Hematopoietic multipotent progenitor cell (in vitro differentiated cells): ENCODE results near the gene FGFR3. TPM values are rescaled to one million over a fixed set of nuclear protein-coding genes. Genes with fewer than 3 reads are reported as not detected.

Experiments used
- DNase-seq, 3 donors: peaks; one replicate each; pipeline ENCODE4 v3.0.0-alpha.2; 2011 to 2015; ENCODE audit warnings: low read depth in 2 of 3, low spot score in 2 of 3
- total RNA-seq: library from RNA; depleted of rRNA; stranded (reverse); fragments of >200 nt; gene quantifications from one replicate; pipeline ENCODE4 v1.2.3, GENCODE V29; 2012

FGFR3 gene
- total RNA-seq, 1 donor = 0.54 TPM

GRCh38 chr4:1756079-1756478, 37.0 kb upstream of the FGFR3 start:
- no peak for DNase-seq

- no peak for DNase-seq
These were observed 36.0 kb upstream of the FGFR3 start for GRCh38 chr4:1756893-1757779.

GRCh38 chr4:1757836-1758235, 35.3 kb upstream of the FGFR3 start:
- DNase-seq = no peak

GRCh38 chr4:1758306-1759121, 34.6 kb upstream of the FGFR3 start:
- no peak for DNase-seq

- no peak for DNase-seq
These were observed 33.8 kb upstream of the FGFR3 start for GRCh38 chr4:1759170-1759817.

- no peak for DNase-seq
These were observed 33.3 kb upstream of the FGFR3 start for GRCh38 chr4:1759818-1760223.

- no peak for DNase-seq
These were observed 32.5 kb upstream of the FGFR3 start for GRCh38 chr4:1760521-1761071.

- DNase-seq = no peak
These were observed 31.9 kb upstream of the FGFR3 start for GRCh38 chr4:1761130-1761689.

- DNase-seq = no peak
These were observed 30.7 kb upstream of the FGFR3 start for GRCh38 chr4:1762264-1763010.

GRCh38 chr4:1763070-1763549, 30.0 kb upstream of the FGFR3 start:
- DNase-seq = no peak

- DNase-seq = peak in 2 of 3 donors; percentile 50 to 69
These were observed 29.5 kb upstream of the FGFR3 start for GRCh38 chr4:1763550-1764080.

- no peak for DNase-seq
These were observed 28.4 kb upstream of the FGFR3 start for GRCh38 chr4:1764670-1765069.

GRCh38 chr4:1765409-1766072, 27.6 kb upstream of the FGFR3 start:
- DNase-seq = no peak

GRCh38 chr4:1766106-1767060, 26.7 kb upstream of the FGFR3 start:
- no peak for DNase-seq

- DNase-seq = no peak
These were observed 25.9 kb upstream of the FGFR3 start for GRCh38 chr4:1767061-1767769.

GRCh38 chr4:1767770-1768366, 25.2 kb upstream of the FGFR3 start:
- DNase-seq = peak in 1 of 3 donors; percentile 47
